Fibroblast of skin of scalp (primary cell): ENCODE results near the gene RCHY1. TPM values are rescaled to one million over a fixed set of nuclear protein-coding genes. Genes with fewer than 3 reads are reported as not detected.
"Not testable (repeated sequence)": the region's sequence is repeated elsewhere in the genome, so short reads cannot be mapped to it uniquely, and the experiment has no call there.

ENCODE experiments used
- DNase-seq: peaks from one replicate; pipeline ENCODE4 v3.0.0-alpha.2; 2013
- polyA plus RNA-seq, 2 experiments: library from polyadenylated mRNA; unstranded; fragments of 120-200 nt; gene quantifications; one replicate each; pipeline ENCODE4 v1.2.1, GENCODE V29; 2013; ENCODE audit not compliant: insufficient read length in 2 of 2

The RCHY1 gene
- 15.4 TPM for polyA plus RNA-seq (2013, experiment 1 of 2; ENCODE audit: insufficient read length)
- 15.8 TPM for polyA plus RNA-seq (2013, experiment 2 of 2; ENCODE audit: insufficient read length)

GRCh38 chr4:75514131-75514948 is at the start of gene RCHY1, which contains the start of gene THAP6:
TSS of gene RCHY1 (minus strand) at chr4:75514403. CDS start at chr4:75514286, 117 bp downstream.
TSS of gene THAP6 (plus strand) at chr4:75514473. CDS start at chr4:75515453, 980 bp downstream.
- DNase-seq: peak; percentile 96

DNA sequence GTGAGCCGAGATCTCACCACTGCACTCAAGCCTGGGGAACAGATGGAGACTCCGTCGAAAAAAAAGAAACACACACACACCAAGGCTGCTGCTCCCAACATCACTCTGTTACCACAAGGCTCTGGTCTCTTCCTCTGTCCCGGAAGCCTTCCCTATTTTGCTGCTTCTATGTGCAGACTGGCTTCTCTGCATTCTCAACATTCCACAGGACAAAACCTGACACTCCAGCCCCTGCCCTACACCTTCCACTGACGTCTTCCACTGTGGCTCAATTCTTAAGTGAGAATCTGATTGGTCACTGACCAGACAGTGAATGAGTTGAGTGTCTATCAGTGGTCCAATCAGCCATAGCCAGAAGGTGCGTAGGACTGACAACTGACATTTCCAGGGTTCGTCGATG is 47.6 kb upstream of the RCHY1 start:
- DNase-seq: no peak

DNA sequence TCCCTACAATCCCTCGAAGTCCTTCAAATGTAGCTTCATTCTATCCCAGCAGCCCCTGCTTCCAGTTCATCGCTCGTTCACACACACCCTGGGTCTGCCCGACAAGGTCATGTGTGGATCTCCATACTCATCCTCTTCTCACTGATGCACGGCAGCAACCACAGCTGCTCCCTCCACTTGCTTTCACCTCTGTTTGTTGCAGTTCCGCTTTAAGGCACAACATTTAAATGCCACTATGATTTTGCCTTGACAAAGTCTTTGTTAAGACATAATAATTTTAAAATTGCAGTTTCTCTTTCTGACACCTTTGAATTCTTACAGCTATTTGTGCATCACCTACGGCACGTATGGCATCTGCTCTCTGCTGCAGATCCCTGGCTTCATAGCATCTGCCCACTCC is 43.5 kb upstream of the RCHY1 start:
- no peak for DNase-seq

DNA sequence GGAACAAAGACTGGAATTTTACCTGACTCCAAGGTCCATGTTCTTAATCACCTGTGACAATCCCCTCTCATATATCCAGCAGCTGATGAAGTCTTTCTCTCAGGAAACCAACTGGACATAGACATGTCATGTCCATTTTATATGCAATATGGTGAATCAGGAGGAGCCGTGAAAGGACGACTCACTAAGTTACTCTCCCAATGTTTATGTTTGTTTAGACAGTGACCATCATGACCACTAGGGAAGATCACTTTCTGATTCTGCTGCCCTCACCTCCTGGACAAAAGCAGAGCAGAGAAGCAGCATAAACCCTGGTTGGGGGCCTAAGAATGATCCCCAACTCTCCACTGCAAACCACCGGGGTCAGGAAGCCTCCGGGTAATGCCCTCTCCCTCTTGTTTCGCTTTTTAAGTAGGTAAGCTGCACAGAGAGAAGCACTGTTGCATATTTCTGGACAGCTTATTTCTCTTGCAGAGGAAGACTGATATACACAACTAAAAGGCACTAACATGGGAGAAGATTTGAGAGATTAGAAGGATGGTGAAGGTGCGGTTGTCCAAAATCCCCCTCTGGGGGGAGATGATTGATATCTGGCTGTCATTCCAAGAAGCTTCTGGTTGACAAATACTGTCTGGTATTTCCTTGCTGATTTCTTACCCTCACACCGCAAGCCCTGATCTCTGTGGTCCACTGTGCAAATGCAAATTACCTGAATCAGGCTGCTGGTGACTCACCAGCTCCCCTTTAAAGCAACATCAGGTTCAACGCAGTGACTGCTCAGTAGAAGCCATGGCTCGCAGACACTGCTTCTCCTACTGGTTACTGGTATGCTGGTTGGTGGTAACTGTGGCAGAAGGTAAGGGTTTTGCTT is 41.3 kb upstream of the RCHY1 start, which contains the start of gene ODAPH:
Gene ODAPH, plus strand, starts transcription at position 773 of the 871 bp plus-strand sequence. Its CDS starts 17 bp downstream, at position 790.
- no peak for DNase-seq

DNA sequence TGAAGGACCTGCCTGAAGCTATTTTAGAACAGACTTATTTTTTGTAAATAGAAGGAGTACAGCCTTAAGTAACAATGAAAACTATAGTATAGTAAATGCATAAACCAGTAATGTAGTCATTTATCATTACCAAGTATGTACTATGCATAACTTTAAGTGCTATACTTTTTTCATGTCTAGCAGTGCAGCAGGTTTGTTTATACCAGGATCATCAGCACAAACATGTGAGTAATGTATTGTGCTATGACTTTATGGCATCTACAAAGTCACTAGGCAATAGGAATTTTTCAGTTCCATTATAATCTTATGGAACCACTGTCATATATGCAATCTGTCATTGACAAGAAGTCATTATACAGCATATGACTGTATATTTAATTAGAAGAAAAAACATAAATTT is 38.2 kb upstream of the RCHY1 start:
- DNase-seq: no peak

DNA sequence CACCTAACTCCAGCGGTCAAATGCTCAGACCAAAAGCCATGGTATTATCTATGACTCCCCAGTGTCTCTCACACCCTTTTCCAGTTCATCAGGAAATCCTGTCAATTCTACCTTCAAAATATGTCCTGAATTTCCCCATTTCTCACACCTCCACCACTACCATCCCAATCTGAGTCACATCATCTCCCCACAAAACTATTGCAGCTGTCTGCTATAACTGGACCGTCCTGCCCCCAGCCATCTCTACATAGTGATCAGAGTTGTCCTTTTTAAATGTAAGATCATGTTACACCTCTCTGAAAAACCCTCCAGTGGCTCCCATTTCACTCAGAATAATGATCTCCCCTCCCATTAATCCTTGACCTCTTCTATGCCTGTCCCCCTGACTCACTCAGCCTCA is 34.8 kb upstream of the RCHY1 start:
- DNase-seq: no peak

DNA sequence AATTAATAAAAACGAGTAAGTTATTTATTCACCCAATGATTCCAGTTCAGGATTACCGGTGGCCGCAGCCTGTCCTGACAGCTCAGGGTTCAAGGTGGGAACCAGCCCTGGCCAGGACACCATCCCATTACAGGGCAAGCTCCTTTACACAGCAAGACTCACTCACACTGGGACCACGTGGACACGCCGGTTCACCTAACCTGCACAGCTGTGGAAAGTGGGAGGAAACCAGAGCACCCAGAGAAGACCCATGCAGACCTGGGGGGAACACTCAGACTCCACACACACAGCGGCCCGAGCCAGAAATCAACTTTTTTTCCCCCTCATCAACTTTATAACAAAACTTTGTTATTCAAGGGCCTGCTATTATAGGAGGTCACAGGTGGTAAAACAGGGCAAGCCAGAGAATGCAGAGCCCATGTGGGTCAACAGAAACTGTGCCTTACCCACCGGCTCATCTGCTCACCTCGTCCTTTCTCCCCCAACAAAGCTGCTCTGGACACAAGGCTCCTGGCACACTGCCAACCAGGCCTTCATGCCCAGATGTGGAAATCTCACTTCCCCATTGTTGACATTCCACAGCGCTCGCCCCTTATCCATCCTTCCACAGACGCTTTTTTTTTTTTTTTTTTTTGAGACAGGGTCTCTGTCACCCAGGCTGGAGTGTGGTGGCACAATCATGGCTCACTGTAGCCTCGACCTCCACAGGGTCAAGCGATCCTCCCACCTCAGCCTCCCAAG is 33.6 kb upstream of the RCHY1 start:
- peak; percentile 42 for DNase-seq

GRCh38 chr4:75545526-75545925 is 31.3 kb upstream of the RCHY1 start:
- peak; percentile 41 for DNase-seq

GRCh38 chr4:75544870-75545269 is 30.7 kb upstream of the RCHY1 start:
- no peak for DNase-seq

GRCh38 chr4:75544220-75544619 is 30.0 kb upstream of the RCHY1 start:
- DNase-seq: not testable (repeated sequence)

DNA sequence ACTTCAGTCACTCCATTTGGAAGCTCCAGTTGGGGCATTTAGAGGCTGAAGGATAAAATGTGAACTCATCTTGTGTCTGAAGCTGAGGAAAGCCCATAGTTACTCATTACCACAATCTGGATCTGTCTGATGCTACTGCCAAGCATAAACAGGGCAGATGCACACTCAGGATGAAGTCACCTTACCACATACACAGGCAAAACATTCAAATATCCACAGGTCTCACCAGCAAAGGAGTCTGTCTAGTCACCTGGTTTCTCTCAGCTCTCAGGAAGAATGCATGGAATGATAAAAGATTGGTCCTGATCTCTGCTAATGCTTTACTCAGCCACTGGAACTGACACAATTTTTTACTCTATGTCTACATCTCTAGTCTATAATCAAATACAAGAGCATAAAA is 28.6 kb upstream of the RCHY1 start:
- DNase-seq: peak; percentile 33

DNA sequence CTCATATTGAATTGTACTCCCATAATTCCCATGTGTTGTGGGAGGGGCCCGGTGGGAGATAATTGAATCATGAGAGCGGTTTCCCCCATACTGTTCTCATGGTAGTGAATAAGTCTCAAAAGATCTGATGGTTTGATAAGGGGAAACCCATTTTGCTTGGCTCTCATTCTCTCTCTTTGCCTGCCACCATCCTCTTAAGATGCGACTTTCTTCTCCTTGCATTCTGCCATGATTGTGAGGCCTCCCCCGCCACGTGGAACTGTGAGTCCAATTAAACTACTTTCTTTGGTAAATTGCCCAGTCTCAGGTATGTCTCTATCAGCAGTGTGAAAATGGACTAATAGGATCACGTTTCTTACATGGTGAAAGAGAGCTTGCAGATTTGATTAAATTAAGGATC is 23.1 kb upstream of the RCHY1 start:
- not testable (repeated sequence) for DNase-seq

DNA sequence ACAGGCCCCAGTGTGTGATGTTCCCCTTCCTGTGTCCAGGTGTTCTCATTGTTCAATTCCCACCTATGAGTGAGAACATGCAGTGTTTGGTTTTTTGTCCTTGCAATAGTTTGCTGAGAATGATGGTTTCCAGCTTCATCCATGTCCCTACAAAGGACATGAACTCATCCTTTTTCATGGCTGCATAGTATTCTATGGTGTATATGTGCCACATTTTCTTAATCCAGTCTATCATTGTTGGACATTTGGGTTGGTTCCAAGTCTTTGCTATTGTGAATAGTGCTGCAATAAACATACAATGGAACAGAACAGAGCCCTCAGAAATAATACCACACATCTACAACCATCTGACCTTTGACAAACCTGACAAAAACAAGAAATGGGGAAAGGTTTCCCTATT is 19.7 kb upstream of the RCHY1 start:
- DNase-seq: not testable (repeated sequence)

- DNase-seq: not testable (repeated sequence)
These were observed 19.2 kb upstream of the RCHY1 start for GRCh38 chr4:75533339-75533887.

- not testable (repeated sequence) for DNase-seq
These were observed 17.4 kb upstream of the RCHY1 start for GRCh38 chr4:75531536-75532143.

GRCh38 chr4:75530556-75531322 is 16.5 kb upstream of the RCHY1 start:
- DNase-seq: no peak

DNA sequence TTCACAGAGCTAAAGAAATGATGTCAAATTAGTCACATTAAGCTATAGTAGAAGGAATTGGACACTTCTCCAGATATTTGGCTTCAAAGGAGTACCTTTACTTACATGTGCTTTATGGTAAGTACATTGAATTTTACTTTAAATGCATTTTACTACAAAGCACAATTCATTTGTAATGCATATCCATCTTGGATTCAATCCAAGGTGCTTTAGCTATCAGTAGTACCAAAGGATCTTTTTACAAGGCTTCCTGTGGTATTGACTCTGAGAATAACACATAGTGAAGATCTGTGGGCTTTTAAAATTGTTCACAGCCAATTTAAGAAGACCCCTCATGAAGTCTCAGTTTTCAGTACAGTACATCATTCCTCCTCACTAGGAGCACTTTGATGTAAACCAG is 13.3 kb upstream of the RCHY1 start:
- DNase-seq: no peak

DNA sequence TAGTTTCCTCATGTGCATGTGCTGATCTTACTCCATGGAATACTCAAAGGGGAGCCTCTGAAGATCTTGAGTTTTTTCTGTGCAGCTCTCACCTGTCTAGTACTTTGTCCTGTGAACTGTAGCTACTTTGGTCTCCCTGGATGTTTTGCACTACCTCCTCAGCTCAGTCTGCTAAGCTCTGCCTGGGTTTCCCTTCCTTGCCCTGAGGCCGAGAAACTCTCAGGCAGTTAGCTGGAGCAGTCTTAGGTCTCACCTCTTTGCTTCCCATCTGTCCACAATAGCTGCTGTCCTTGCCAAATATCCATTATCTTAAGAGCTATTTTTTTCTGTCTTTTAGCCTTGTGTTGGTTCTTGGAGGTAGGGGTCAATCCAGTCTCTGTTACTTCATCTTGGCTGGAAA is 11.7 kb upstream of the RCHY1 start:
- no peak for DNase-seq

GRCh38 chr4:75525086-75525485 is 10.9 kb upstream of the RCHY1 start:
- no peak for DNase-seq

DNA sequence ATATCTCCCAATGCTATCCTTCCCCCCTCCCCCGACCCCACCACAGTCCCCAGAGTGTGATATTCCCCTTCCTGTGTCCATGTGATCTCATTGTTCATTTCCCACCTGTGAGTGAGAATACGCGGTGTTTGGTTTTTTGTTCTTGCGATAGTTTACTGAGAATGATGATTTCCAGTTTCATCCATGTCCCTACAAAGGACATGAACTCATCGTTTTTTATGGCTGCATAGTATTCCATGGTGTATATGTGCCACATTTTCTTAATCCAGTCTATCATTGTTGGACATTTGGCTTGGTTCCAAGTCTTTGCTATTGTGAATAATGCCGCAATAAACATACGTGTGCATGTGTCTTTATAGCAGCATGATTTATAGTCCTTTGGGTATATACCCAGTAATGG is 5.2 kb upstream of the RCHY1 start:
- DNase-seq: not testable (repeated sequence)

GRCh38 chr4:75516144-75516543 is 1.9 kb upstream of the RCHY1 start:
- DNase-seq: no peak
